NOMO-1 treated with dmso at 0.1 percent for 144 hours (cell line): ENCODE measurements around the gene DTD1.
A peak's percentile ranks its signal among the peaks of the same experiment; 100 is the strongest.
"Not testable (repeated sequence)": the region's sequence is repeated elsewhere in the genome, so short reads cannot be mapped to it uniquely, and the experiment has no call there.

Experiments used
- DNase-seq: peaks from one replicate; lab custom pipeline; 2025; ENCODE audit not compliant: unreplicated experiment; lab: John Stamatoyannopoulos, UW

The DTD1 gene

GRCh38 chr20:18787046-18787445 is 199.2 kb downstream of the DTD1 start:
- not testable (repeated sequence) for DNase-seq

- DNase-seq = no peak
These were observed 200.2 kb downstream of the DTD1 start for GRCh38 chr20:18788021-18788420.

- no peak for DNase-seq
These were observed 202.9 kb downstream of the DTD1 start for GRCh38 chr20:18790787-18791186.

GRCh38 chr20:18793625-18794427 is 206.0 kb downstream of the DTD1 start:
- peak; percentile 80 for DNase-seq

GRCh38 chr20:18794428-18794787 is 206.6 kb downstream of the DTD1 start:
- DNase-seq = no peak

GRCh38 chr20:18795366-18795765 is 207.5 kb downstream of the DTD1 start:
- DNase-seq = no peak

- no peak for DNase-seq
These were observed 208.5 kb downstream of the DTD1 start for GRCh38 chr20:18796282-18796833.

GRCh38 chr20:18801516-18801915 is 213.7 kb downstream of the DTD1 start:
- DNase-seq = no peak

- DNase-seq = no peak
These were observed 214.3 kb downstream of the DTD1 start for GRCh38 chr20:18802012-18802634.

- DNase-seq = no peak
These were observed 218.0 kb downstream of the DTD1 start for GRCh38 chr20:18805881-18806280.

- no peak for DNase-seq
These were observed 220.9 kb downstream of the DTD1 start for GRCh38 chr20:18808712-18809111.

GRCh38 chr20:18811186-18811585 is 223.3 kb downstream of the DTD1 start:
- DNase-seq = no peak

GRCh38 chr20:18811904-18812303 is 224.1 kb downstream of the DTD1 start:
- DNase-seq = no peak

- no peak for DNase-seq
These were observed 225.6 kb downstream of the DTD1 start, which contains the start of gene SCP2D1 for GRCh38 chr20:18813483-18813882. TSS of gene SCP2D1 (plus strand) at chr20:18813783. CDS start at chr20:18813816, 33 bp downstream.

- no peak for DNase-seq
These were observed 227.5 kb downstream of the DTD1 start for GRCh38 chr20:18815194-18815942.
